ENCODE results near the gene HIC1.

The HIC1 gene

GRCh38 chr17:2102931-2103809 lies 48.3 kb downstream of the HIC1 start:
- no peak for DNase-seq (ENCODE audit: low spot score)

- DNase-seq (ENCODE audit: low spot score): no peak
Observed at GRCh38 chr17:2105663-2106062, 50.8 kb downstream of the HIC1 start.

GRCh38 chr17:2106308-2106955 lies 51.5 kb downstream of the HIC1 start:
- DNase-seq (ENCODE audit: low spot score): no peak

- DNase-seq (ENCODE audit: low spot score): no peak
Observed at GRCh38 chr17:2107050-2107449, 52.1 kb downstream of the HIC1 start.

DNA sequence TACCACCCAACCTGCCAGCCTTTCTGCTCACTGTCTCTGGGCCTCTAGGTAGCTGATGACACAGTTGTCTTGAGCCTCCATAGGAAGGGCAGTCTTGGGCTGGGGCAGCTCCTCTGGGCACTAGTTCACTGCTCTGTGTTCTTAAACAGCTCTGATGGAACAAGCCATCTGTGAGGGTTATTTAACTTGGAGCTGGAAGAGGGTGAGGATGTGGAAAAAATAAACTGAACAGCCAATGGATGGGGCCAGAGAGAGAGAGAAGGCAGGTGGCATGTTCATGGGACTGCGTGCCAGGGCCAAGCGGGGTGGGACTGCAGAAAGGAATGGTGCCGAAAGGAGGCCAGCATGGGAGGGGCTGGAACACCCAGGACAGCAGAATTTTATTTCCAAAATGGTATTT lies 52.6 kb downstream of the HIC1 start:
- DNase-seq (ENCODE audit: low spot score): no peak

DNA sequence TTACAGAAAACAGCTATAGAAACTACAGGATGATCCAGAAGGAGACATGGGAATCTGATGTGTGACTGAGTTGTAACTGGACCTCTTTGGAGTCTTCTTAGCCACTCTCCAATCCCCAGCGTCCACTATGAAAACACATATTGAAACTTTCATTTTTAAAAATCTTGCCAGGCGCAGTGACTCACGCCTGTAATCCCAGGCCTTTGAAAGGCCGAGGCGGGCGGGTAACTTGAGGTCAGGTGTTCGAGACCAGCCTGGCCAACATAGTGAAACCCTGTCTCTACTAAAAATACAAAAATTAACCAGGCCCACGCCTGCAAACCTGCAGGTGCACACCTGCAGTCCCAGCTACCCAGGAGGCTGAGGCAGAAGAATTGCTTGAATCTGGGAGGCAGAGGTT lies 53.3 kb downstream of the HIC1 start:
- no peak for DNase-seq (ENCODE audit: low spot score)

- DNase-seq (ENCODE audit: low spot score): no peak
Observed at GRCh38 chr17:2110436-2110835, 55.5 kb downstream of the HIC1 start.

GRCh38 chr17:2111691-2112090 lies 56.8 kb downstream of the HIC1 start:
- no peak for DNase-seq (ENCODE audit: low spot score)

Small RNA genes within 50 kb of the gene (small RNA-seq; reads per million reads assigned to genes)
- gene AC090617.6: 0 reads per million in 2 experiments
- 0 reads per million in 2 experiments for gene AC090617.9
- gene MIR132: 0.68 to 5.7 reads per million in 2 experiments
- gene MIR212: 0.52 to 5.6 reads per million in 2 experiments
- 0 reads per million in 2 experiments for gene OVCA2

Measured in SK-N-DZ (cell line).